Measurements from ENCODE around the gene POLD1. TPM values are rescaled to one million over a fixed set of nuclear protein-coding genes. Genes with fewer than 3 reads are reported as not detected.
A peak's percentile ranks its signal among the peaks of the same experiment; 100 is the strongest.

POLD1 gene
- total RNA-seq, 1 donor from 2014 or later, result 7.2 TPM

DNA sequence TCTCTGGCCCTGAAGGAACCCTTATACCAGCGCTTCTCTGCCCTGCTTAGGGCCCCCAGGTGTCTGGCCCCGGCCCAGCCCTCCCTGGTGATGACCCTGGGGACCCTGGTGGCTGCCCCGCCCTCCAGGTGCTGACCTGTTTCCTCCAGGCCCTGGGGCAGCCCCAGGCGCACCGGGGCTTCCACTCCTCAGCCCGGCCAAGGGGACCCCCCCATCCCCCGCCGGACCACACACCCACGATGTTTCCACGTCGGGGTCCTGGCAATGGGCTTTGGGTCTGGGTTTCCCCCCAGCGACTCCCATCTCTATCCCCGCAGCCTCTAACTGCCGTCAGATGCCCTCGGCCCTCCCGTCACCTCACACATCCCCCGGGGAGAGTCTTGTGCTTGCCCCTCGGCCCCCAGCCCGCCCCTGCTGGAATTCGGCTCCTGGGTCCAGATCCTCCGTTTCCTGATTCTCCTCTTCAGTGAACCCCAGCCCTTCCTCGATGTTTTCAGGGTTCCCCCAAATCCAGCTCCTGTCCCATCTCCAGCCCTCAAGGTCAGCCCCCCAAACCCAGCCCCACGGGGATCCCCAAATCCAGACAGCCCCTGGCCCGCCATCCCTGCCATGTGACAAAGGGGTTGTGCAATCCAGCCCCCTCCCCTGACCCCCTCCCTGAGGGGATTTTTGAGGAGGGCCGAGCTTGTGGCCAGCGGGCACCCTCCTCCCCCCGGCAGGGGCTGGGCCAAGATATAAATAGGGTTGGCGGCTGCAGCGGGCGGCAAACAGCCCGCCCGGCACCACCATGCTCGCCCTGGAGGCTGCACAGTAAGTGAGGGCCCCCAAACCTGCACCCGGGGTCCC lies 34.3 kb downstream of the POLD1 start, which contains the start of gene SPIB:
Gene SPIB, plus strand, starts transcription at position 763 of the 846 bp plus-strand sequence. Its CDS starts 25 bp downstream, at position 788.
- no peak for DNase-seq (ENCODE audit: low spot score)

DNA sequence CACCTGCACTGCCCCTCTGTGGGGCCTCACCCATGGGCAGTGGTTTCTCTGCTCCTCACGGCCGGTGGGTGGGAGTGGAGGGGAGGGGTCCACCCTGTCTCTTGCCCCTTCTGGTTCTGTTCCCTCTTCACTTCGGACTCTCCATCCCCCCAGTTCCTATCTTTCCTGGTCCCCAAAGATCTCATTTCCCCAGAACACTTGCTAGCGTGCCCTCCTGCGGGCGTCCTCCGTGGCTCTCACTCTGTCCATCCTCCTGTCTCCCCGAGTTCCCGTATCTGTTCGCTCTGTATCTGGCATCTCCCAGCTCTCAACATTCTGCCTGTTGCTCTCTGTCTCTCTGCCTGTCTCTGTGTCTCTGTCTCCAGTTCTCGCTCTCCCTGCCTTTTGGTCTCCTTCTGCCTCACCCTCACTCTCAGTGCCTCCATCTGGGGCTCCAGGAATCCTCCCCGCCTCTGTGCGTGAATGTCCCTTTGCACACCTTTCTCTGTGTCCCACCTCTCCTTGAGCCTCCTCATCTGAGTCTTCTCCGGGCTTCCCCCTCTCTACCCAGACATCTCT lies 35.0 kb downstream of the POLD1 start:
- DNase-seq (ENCODE audit: low spot score), result no peak

DNA sequence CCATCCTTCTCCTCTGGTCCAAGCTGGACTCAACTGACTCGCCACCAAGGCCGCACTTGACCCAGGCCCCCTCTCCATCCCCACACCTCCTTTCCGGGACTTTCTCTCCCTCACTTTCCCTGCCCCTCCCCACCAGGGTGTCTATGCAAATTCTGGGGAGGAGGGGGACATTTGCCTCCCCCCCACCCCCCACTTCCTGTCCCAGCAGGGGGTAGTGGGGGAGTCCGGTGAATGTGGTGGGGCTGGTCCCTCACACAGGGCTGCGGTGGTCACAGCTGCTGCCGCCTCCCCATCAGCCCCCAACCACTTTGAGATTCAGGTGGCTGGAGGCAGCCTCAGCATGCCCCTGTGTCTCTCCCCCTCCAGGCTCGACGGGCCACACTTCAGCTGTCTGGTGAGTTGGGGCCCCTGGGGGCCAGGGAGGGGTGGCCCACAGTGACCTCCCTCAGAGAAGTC lies 35.5 kb downstream of the POLD1 start:
- DNase-seq (ENCODE audit: low spot score), result no peak

DNA sequence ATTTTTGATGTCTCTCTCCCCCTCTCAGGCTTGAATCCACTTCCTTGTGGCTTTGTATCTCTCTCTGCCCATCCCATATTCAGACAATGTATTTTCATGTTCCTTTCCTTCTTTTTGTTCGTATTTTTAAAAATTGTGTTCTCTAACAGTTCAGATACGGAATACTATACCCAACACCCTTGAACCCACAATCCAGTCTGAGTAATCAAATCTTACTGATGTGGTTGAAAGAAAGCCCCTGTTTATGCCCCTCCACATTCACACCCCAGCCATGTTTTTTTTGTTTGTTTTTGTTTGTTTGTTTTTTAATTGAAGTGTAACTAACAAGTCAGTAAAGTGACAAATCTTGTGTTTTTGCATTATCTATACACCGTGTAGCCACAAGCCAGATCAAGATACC lies 36.0 kb downstream of the POLD1 start:
- DNase-seq (ENCODE audit: low spot score), result no peak

DNA sequence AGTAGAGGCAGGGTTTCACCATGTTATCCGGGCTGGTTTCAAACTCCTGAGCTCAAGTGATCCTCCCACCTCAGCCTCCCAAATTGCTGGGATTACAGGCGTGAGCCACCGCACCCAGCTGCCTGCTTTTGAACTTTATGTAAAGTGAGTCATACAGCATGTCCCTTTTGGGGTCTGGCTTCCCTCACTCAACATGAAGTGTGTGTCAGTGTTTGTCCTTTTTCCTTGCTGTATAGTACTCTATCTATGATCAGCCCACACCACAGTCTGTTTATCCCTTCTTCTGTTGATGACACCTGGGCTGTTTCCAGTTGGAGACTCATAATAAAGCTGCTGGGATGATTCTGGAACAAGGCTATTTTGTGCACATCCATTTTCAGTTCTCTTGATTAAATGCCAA lies 36.7 kb downstream of the POLD1 start:
- no peak for DNase-seq (ENCODE audit: low spot score)

DNA sequence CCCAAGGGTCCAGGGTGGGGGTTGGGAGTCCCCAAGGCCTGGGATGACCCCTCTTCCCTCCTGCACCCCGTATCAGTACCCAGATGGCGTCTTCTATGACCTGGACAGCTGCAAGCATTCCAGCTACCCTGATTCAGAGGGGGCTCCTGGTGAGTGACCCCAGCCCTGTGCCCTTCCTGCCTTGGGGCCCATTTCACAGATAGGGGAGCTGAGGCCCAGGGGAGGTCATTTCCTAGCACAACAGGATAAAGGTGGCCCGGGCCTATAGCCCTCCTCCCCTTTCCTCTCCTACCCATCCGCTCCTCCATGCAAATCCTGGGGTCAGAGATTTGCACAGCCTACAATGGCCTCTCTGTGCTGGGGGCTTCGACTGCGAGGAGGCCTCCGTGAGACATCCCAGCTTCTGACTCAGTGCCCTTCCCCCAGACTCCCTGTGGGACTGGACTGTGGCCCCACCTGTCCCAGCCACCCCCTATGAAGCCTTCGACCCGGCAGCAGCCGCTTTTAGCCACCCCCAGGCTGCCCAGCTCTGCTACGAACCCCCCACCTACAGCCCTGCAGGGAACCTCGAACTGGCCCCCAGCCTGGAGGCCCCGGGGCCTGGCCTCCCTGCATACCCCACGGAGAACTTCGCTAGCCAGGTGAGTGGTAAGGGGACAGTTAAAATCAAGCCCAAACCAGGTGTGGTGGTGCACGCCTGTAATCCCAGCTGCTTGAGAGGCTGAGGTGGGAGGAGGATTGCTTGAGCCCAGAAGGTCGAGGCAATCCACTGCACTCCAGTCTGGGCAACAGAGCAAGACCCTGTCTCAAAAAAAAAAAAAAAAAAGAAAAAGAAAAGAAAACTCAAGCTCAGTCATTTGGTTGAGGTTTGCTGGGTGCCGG lies 38.5 kb downstream of the POLD1 start:
- no peak for DNase-seq (ENCODE audit: low spot score)

DNA sequence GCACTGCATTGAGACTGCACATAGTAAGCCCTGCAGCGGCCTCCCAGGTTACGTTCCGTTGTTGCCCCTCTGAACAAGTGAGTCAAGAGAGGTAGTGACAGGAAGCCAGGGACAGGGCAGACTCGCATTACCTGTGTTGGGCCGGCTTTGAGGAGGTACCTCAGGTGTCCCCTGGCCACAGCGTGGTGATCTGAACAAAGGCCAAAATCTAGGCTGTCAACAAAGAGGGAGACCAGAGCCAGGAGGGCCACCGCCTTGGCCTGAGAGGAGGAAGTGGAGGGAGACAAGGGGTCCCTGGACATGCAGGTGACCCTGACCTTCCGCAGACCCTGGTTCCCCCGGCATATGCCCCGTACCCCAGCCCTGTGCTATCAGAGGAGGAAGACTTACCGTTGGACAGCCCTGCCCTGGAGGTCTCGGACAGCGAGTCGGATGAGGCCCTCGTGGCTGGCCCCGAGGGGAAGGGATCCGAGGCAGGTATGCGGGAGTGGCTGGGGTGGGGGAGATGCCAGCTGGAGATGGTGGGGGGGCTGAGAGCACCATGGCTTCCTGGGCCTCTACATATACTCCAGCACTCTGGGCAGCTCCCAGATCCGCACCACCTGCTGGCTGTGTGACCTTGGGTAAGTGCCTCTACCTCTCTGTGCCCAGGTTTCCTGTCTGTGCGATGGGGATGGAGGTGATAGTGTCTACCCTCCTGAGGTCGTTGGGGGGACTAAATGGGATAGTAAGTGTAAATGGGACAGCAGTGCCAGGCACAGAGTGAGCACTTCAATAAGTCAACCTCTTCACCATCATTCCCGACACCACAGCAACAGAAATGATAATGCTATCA lies 39.3 kb downstream of the POLD1 start:
- DNase-seq (ENCODE audit: low spot score), result no peak

DNA sequence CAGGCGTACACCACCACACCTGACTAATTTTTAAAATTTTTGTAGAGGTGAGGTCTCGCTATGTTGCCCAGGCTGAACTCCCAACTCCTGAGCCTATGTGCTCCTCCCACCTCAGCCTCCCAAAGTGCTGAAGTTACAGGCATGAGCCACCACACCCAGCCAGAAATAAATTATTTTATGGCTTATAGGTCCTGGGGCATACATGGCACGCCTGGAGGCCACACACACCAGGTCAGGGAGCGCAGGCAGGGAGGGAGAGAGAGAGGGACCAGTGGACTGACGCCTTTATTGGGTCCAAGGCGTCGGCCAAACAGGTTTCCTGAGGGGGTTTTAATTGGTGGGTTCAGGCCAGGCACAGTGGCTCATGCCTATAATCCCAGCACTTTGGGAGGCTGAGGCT lies 41.4 kb downstream of the POLD1 start:
- no peak for DNase-seq (ENCODE audit: low spot score)

DNA sequence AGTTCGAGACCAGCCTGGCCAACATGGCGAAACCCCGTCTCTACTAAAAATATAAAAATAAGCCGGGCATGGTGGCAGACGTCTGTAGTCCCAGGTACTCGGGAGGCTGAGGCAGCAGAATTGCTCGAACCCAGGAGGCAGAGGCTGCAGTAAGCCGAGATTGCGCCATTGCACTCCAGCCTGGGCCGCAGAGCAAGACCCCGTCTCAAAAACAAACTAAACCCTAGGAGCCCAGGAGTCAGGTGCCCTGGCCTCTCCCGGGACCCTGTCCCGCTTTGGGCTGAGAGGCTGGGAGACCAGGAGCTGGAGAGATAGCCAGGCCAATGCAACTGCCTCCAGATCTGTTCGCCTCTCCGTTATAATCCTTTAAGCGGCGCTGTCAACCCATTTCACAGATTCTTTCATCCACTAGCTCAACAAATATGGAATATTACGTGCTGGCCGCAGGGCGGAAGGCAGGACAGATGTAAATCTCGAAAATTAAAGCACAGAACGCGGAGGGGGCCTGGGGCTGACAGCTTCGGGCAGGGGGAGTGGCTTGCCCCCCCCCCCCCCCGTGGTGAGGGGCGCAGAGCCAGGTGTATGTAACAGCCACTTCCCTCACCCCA lies 43.3 kb downstream of the POLD1 start:
- no peak for DNase-seq (ENCODE audit: low spot score)

DNA sequence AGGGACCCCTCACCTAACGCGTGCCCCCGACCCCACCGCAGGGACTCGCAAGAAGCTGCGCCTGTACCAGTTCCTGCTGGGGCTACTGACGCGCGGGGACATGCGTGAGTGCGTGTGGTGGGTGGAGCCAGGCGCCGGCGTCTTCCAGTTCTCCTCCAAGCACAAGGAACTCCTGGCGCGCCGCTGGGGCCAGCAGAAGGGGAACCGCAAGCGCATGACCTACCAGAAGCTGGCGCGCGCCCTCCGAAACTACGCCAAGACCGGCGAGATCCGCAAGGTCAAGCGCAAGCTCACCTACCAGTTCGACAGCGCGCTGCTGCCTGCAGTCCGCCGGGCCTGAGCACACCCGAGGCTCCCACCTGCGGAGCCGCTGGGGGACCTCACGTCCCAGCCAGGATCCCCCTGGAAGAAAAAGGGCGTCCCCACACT lies 43.9 kb downstream of the POLD1 start:
- peak; percentile 90 for DNase-seq (ENCODE audit: low spot score)

DNA sequence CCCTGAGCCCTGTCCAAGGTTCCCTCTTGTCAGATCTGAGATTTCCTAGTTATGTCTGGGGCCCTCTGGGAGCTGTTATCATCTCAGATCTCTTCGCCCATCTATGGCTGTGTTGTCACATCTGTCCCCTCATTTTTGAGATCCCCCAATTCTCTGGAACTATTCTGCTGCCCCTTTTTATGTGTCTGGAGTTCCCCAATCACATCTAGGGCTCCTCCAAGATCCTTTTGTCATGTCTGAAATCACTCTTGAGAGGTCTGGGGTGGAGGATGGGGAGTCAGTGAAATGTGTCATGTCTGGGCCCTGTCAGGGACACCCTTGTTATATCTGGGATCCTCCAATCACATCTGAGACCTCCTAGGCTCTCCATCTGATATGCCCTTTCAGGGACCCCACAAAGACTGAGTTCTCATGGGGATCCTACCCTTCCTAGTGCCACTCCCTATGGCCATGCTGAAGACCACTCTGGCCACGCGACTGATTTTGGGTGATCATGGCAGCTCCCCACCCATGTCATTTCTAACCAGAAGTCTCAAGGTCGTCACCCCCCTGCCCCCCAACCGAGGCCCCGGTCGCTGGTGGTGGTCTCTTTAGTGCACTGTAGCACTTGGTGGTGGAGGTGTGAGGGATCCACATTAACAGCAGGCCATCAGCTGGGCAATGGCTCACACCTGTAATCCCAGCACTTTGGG lies 44.8 kb downstream of the POLD1 start:
- DNase-seq (ENCODE audit: low spot score), result no peak

DNA sequence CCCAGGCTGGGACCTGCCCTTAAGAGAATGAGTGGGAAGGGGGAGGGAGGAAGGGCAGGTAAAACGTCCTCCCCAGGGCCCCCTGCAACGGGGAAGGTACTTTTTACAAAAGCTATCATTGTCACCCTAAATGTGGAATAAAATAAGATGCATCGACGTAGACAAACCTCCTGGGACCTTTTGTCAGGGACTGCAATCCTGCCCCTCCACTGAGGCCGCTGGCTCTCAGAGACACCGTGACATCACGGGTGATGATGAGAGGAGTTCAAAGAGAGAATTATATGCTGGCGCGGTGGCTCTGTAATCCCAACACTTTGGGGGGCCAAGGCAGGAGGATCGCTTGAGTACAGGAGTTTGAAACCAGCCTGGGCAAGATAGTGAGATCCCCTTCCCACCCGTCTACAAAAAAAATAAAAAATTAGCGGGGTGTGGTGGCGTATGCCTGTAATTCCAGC lies 46.8 kb downstream of the POLD1 start:
- no peak for DNase-seq (ENCODE audit: low spot score)

DNA sequence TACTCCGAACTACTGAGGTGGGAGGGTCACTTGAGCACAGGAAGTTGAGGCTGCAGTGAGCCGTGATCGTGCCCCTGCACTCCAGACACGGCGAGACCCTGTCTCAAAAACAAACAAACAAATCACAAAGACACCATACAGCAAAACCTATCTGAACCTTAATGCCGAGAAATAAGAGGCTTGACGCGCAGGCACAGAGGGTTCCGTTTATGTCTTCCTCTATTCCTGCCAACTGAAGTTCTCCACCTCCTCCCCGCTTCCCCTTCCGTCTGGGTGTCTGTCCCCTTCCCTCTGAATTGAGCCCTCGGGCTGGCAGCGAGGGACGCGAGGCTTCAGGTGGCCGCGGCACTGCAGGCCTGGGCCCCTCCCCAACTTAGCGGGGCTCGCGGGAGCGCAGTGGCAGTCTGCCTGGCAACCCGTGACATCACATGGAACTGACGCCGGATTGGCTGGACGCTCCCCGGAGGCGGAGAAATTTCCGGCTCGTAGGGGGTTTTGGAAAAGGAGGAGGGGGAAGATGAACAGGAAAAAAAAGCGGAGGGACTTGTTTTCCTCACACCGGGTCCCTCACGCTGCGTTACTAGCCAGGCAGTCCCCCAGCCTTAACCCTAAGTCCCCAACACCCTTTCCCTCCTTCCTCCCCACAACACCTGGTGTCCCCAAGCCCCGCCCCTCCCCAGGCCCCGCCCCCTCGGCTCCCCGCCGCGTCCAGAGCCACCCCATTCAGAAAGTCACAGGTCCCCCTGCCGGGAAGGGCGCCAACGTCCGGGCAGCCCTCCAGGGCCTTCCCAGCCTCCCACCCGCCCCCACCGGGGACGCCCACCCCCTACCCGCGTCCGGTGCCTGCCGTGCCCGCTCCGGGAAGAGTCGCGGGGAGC lies 47.4 kb downstream of the POLD1 start:
- peak; percentile 86 for DNase-seq (ENCODE audit: low spot score)

DNA sequence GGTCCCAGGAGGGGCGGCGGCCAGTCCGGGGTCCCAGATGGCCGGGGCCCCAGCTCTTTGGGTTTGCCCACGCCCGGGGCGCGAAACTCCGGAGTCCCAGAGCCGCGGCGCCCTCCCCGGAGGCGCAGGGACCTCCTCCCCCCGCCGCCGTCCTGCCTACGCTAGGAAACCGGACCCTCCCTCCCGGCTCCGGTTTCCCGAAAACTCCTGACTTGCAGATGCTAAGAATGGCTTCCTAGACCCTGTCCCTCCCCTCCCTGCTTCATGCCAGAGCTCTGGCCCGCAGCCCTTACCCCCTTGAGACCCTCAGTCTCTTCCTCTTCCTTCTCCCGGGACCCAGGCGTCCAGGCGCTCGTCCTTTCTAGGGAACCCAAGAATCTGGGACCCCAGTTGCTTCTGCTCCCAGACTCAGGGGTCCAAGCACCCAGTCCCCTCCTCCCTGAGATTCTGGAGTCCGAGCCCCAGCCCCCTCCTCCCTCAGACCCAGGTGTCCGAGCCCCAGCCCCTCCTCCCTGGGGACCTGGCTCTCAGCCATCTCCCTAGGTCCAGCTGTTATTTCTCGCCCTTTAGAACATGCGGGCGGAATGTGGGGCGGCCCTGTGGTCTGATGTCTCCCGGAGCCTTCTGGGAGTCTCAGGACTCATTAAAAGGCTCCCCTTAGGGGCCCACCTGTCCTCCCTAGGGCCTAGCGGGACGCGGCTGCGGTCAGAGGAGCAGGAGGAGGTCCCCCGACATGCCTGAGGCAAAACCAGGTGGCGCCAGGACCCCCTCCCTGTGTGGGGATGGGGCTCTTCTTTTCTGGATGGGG lies 48.3 kb downstream of the POLD1 start, which contains the start of gene MYBPC2:
Gene MYBPC2, plus strand, starts transcription at position 672 of the 808 bp plus-strand sequence. Its CDS starts 62 bp downstream, at position 734.
- DNase-seq (ENCODE audit: low spot score), result peak; percentile 17

DNA sequence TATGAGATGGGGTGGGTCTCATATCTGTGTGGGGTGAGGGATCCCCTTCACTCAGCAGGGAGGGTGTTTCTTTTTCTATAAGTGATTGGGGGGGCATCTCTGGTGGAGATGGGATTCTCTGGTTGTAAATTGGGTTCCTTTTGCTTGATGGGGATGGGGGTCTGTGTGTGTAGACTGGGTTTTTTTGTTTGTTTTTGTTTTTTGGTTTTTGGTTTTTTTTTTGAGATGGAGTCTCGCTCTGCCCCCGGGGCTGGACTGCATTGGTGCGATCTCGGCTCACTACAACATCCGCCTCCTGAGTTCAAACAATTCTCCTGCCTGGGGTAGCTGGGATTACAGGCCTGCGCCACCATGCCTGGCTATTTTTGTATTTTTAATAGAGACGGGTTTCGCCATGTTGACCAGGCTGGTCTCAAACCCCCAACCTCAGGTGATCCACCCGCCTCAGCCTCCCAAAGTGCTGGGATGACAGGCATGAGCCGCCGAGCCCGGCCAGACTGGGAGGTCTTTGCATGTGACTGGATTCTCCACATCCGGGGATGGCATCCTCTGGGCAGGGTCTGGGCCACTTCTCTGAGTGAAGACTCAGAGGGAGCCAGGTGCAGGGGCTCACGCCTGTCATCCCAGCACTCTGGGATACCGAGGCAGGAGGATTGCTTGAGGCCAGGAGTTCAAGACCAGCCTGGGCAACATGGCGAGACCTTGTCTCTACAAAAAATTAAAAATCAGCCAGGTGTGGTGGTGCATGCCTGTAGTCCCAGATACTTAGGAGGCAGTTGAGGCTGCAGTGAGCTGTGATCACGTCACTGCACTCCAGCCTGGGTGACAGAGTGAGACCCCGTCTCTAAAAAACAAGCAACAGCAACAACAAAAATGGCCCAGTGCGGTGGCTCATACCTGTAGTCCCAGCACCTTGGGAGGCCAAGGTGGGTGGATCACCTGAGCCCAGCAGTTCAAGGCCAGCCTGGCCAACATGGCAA lies 49.3 kb downstream of the POLD1 start:
- no peak for DNase-seq (ENCODE audit: low spot score)

DNA sequence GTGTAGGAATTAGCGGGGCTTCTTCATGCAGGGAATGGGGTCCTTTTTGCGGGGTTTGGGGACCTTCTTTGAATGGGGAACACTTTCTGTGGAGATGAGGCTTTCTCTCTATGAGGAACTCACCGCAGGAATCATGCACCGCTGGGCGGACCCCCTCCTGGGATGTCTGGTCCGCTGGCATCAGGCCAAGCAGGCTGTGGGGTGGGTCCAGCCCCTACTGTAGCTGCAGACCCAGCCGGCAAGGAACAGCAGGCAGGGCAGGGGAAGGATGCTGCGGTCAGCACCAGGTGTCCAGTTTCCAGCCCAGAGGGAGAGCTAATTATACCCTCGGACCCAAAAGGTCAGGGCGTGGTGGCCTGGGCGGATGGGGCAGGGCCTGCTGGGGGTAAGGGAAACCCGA lies 50.4 kb downstream of the POLD1 start:
- DNase-seq (ENCODE audit: low spot score), result no peak

DNA sequence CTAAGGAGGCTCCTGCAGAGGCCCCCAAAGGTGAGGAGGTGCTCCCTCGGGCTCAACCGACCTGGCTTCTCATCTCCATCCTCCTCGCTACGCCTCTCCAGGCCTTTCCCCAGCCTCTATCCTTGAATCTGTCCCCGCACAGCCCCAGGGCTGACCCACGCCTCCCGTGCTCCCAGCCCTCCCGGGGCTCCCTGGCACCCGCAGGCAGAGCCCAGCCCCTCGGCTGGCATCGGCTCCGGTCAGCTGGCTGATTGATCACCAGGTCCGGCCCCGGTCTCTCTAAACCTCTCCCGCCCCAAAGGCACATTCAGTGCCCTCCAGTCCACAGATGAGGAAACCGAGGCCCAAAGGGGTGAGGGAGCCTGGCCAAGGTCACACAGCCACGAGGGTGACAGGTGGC lies 51.1 kb downstream of the POLD1 start:
- DNase-seq (ENCODE audit: low spot score), result no peak

Measured in umbilical cord (tissue), 2 donors.